ENCODE data around the gene NINL. TPM values are rescaled to one million over a fixed set of nuclear protein-coding genes. Genes with fewer than 3 reads are reported as not detected.

NINL gene
- total and polyA plus RNA-seq, 7 donors: 2.4 to 19.9 (median 9.6) TPM

DNA sequence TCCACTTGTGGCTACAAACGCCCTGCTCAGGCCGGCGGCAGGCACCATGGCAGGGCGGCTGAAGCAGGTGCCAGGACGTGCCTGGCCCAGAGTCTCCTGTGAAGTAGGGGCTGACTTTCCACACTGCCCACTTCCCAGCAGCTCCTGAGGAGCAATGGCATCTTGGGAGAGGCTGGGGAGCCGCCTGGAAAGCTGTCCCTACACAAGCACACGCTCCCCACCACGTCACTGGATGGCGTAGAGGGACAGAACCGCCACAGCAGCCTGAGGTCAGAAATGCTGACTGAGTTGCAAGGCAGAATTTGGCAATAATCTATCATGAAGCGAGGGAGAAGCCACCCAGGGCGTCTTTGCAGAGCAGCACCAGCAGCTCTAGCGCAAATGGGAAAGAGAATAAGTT, 86.3 kb downstream of the NINL start:
- 93% methylated on average over 13 of the region's 13 CpGs for WGBS, 2 donors
- Histone ChIP-seq H3K4me3 (no peak overlapping the region), H3K4me1 (no peaks in the 10 kb centered on the region)

GRCh38 chr20:25498280-25498606, 87.1 kb downstream of the NINL start:
- no peak for DNase-seq
- H3K27me3 ChIP-seq: no peaks in the 10 kb centered on the region
- TF ChIP-seq CTCF (IDR thresholded peaks at IDR 0.05): no peak
- TF ChIP-seq POLR2A (IDR thresholded peaks at IDR 0.05): no peak
- no peak for TF ChIP-seq EP300 (IDR thresholded peaks at IDR 0.05)
- TF ChIP-seq POLR2AphosphoS5 (IDR thresholded peaks at IDR 0.05): no peak
- no peak overlapping the region for H3K4me3 ChIP-seq
- H3K36me3 ChIP-seq: peaks cover 0 to 49% (median 1%) of the 10 kb centered on the region in 4 donors
- H3K4me1 ChIP-seq: no peaks in the 10 kb centered on the region
- H3K27ac ChIP-seq: no peak overlapping the region
- H3K9me3 ChIP-seq: no peaks in the 10 kb centered on the region
- WGBS, 2 donors: 96% methylated on average over 6 of the region's 6 CpGs
- intact Hi-C loops (cut with DNase I): no loop called here

More for the DNA sequence above, 86.3 kb downstream of the NINL start:
- intact Hi-C loops (cut with DNase I): no loop called here
- Histone ChIP-seq H3K27me3 (no peaks in the 10 kb centered on the region), H3K36me3 (peaks cover 0 to 57% (median 5%) of the 10 kb centered on the region in 4 donors), H3K9me3 (no peaks in the 10 kb centered on the region), H3K27ac (no peak overlapping the region)
- DNase-seq: no peak
- TF ChIP-seq CTCF (IDR thresholded peaks at IDR 0.05) (no peak), POLR2AphosphoS5 (IDR thresholded peaks at IDR 0.05) (no peak), EP300 (IDR thresholded peaks at IDR 0.05) (no peak), POLR2A (IDR thresholded peaks at IDR 0.05) (no peak)

- Histone ChIP-seq H3K4me1 (no peaks in the 10 kb centered on the region), H3K27me3 (no peaks in the 10 kb centered on the region), H3K4me3 (no peak overlapping the region), H3K27ac (no peak overlapping the region), H3K9me3 (no peaks in the 10 kb centered on the region), H3K36me3 (peaks cover 0 to 49% (median 0%) of the 10 kb centered on the region in 4 donors)
- intact Hi-C loops (cut with DNase I): no loop called here
- WGBS, 2 donors: 89 to 93% methylated on average over 22 of the region's 22 CpGs
- TF ChIP-seq CTCF (IDR thresholded peaks at IDR 0.05) (no peak), POLR2A (IDR thresholded peaks at IDR 0.05) (no peak), EP300 (IDR thresholded peaks at IDR 0.05) (no peak)
- DNase-seq: no peak
Measured at GRCh38 chr20:25497586-25498279, 87.6 kb downstream of the NINL start.

- no peaks in the 10 kb centered on the region for H3K9me3 ChIP-seq
- no peaks in the 10 kb centered on the region for H3K27me3 ChIP-seq
- no peak overlapping the region for H3K4me3 ChIP-seq
- peaks cover 0 to 43% (median 0%) of the 10 kb centered on the region in 4 donors for H3K36me3 ChIP-seq
- H3K4me1 ChIP-seq: no peaks in the 10 kb centered on the region
- H3K27ac ChIP-seq: no peak overlapping the region
- no peak for DNase-seq
- intact Hi-C loops (cut with DNase I): no loop called here
- 81 to 86% methylated on average over 9 of the region's 9 CpGs for WGBS, 2 donors
- TF ChIP-seq EP300 (IDR thresholded peaks at IDR 0.05) (no peak), CTCF (IDR thresholded peaks at IDR 0.05) (no peak), POLR2A (IDR thresholded peaks at IDR 0.05) (no peak), POLR2AphosphoS5 (IDR thresholded peaks at IDR 0.05) (no peak)
Measured at GRCh38 chr20:25496968-25497401, 88.3 kb downstream of the NINL start.
